ENCODE measurements around the gene TMPRSS3. TPM values are rescaled to one million over a fixed set of nuclear protein-coding genes. Genes with fewer than 3 reads are reported as not detected.

Gene TMPRSS3
- total and polyA plus RNA-seq, 2 of the 13 experiments (the other 11 are each of a cell fraction or from before 2014, with no cell fraction given): 2.8 to 16.9 TPM

GRCh38 chr21:42386034-42386591, 9.7 kb downstream of the TMPRSS3 start (continued):
- TF ChIP-seq ATM (IDR thresholded peaks at IDR 0.05; ENCODE audit: borderline replicate concordance): no peak
- no peak for TF ChIP-seq PLRG1 (conservative IDR thresholded peaks at IDR 0.05)
- peak; percentile 93 for TF ChIP-seq DPF2 (CRISPR knock-in tag; IDR thresholded peaks at IDR 0.05; ENCODE audit: borderline replicate concordance, low read depth)
- peak; percentile 93; the same call in 1 of the 2 replicates for TF ChIP-seq MIER3 (CRISPR knock-in tag; IDR thresholded peaks at IDR 0.05; ENCODE audit: borderline replicate concordance)
- peak; percentile 83 for TF ChIP-seq CREM (IDR thresholded peaks at IDR 0.05)
- TF ChIP-seq CREM (CRISPR knock-in tag; IDR thresholded peaks at IDR 0.05): no peak
- TF ChIP-seq POLR2A (IDR thresholded peaks at IDR 0.05; ENCODE audit: insufficient read depth in 1 of 2, low read depth in 2 of 2, low read length in 2 of 2): 0 out of 4 replicates have a peak, but pooled peaks of 1 of the 2 experiments have one; percentile 15
- no peak for TF ChIP-seq ZSCAN22 (CRISPR knock-in tag; IDR thresholded peaks at IDR 0.05)
- TF ChIP-seq ZFP36L1 (CRISPR knock-in tag; IDR thresholded peaks at IDR 0.05): no peak
- TF ChIP-seq ZNF33A (CRISPR knock-in tag; IDR thresholded peaks at IDR 0.05; ENCODE audit: borderline replicate concordance): no peak
- peak; percentile 71 for TF ChIP-seq ELF3 (CRISPR knock-in tag; IDR thresholded peaks at IDR 0.05)
- TF ChIP-seq STAT5B (CRISPR knock-in tag; IDR thresholded peaks at IDR 0.05): no peak
- no peak for TF ChIP-seq ZNF660 (CRISPR knock-in tag; IDR thresholded peaks at IDR 0.05; ENCODE audit: borderline replicate concordance, low read depth)
- TF ChIP-seq NR0B2 (CRISPR knock-in tag; IDR thresholded peaks at IDR 0.05): no peak
- TF ChIP-seq THAP8 (CRISPR knock-in tag; IDR thresholded peaks at IDR 0.05; ENCODE audit: borderline replicate concordance): no peak; the same call in 1 of the 2 replicates
- no peak for TF ChIP-seq ZNF180 (CRISPR knock-in tag; IDR thresholded peaks at IDR 0.05; ENCODE audit: borderline replicate concordance, low read depth)
- TF ChIP-seq IRF2 (CRISPR knock-in tag; IDR thresholded peaks at IDR 0.05): no peak
- TF ChIP-seq, protein P1, sequence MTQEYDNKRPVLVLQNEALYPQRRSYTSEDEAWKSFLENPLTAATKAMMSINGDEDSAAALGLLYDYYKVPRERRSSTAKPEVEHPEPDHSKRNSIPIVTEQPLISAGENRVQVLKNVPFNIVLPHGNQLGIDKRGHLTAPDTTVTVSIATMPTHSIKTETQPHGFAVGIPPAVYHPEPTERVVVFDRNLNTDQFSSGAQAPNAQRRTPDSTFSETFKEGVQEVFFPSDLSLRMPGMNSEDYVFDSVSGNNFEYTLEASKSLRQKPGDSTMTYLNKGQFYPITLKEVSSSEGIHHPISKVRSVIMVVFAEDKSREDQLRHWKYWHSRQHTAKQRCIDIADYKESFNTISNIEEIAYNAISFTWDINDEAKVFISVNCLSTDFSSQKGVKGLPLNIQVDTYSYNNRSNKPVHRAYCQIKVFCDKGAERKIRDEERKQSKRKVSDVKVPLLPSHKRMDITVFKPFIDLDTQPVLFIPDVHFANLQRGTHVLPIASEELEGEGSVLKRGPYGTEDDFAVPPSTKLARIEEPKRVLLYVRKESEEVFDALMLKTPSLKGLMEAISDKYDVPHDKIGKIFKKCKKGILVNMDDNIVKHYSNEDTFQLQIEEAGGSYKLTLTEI (CRISPR knock-in tag; conservative IDR thresholded peaks at IDR 0.05): no peak
- TF ChIP-seq, protein P2, sequence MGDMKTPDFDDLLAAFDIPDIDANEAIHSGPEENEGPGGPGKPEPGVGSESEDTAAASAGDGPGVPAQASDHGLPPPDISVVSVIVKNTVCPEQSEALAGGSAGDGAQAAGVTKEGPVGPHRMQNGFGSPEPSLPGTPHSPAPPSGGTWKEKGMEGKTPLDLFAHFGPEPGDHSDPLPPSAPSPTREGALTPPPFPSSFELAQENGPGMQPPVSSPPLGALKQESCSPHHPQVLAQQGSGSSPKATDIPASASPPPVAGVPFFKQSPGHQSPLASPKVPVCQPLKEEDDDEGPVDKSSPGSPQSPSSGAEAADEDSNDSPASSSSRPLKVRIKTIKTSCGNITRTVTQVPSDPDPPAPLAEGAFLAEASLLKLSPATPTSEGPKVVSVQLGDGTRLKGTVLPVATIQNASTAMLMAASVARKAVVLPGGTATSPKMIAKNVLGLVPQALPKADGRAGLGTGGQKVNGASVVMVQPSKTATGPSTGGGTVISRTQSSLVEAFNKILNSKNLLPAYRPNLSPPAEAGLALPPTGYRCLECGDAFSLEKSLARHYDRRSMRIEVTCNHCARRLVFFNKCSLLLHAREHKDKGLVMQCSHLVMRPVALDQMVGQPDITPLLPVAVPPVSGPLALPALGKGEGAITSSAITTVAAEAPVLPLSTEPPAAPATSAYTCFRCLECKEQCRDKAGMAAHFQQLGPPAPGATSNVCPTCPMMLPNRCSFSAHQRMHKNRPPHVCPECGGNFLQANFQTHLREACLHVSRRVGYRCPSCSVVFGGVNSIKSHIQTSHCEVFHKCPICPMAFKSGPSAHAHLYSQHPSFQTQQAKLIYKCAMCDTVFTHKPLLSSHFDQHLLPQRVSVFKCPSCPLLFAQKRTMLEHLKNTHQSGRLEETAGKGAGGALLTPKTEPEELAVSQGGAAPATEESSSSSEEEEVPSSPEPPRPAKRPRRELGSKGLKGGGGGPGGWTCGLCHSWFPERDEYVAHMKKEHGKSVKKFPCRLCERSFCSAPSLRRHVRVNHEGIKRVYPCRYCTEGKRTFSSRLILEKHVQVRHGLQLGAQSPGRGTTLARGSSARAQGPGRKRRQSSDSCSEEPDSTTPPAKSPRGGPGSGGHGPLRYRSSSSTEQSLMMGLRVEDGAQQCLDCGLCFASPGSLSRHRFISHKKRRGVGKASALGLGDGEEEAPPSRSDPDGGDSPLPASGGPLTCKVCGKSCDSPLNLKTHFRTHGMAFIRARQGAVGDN (CRISPR knock-in tag; IDR thresholded peaks at IDR 0.05): peak; percentile 80
- 0 out of 2 replicates have a peak, but pooled peaks have one; percentile 3 for TF ChIP-seq FOSL1 (CRISPR knock-in tag; IDR thresholded peaks at IDR 0.05; ENCODE audit: borderline replicate concordance)
- TF ChIP-seq, protein P3, sequence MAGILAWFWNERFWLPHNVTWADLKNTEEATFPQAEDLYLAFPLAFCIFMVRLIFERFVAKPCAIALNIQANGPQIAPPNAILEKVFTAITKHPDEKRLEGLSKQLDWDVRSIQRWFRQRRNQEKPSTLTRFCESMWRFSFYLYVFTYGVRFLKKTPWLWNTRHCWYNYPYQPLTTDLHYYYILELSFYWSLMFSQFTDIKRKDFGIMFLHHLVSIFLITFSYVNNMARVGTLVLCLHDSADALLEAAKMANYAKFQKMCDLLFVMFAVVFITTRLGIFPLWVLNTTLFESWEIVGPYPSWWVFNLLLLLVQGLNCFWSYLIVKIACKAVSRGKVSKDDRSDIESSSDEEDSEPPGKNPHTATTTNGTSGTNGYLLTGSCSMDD (CRISPR knock-in tag; IDR thresholded peaks at IDR 0.05): no peak
- TF ChIP-seq ZNF777 (CRISPR knock-in tag; IDR thresholded peaks at IDR 0.05): no peak

Data from HepG2 (cell line).